CD8-positive, alpha-beta memory T cell (primary cell): Measurements from ENCODE around the gene ZFP91. TPM values are rescaled to one million over a fixed set of nuclear protein-coding genes. Genes with fewer than 3 reads are reported as not detected.
A peak's percentile ranks its signal among the peaks of the same experiment; 100 is the strongest.

Source experiments
- CTCF ChIA-PET: fragments of 350-600 bp; sonication (Branson Sonifier 250); formaldehyde crosslinking; loops from one replicate; lab custom pipeline; 2021; ENCODE audit warnings: antibody characterized with exemption; lab: Charles Lee
- POLR2A ChIA-PET: fragments of 350-600 bp; sonication (Branson Sonifier 250); formaldehyde crosslinking; loops from one replicate; lab custom pipeline; 2021; ENCODE audit warnings: antibody characterized with exemption; lab: Charles Lee
- DNase-seq, 5 donors: peaks; one replicate each; pipeline versions ENCODE4 v3.0.0 to v3.0.0-alpha.2; 2020 to 2022; ENCODE audit warnings: mixed read lengths in 1 of 5
- H3K27ac ChIP-seq: one replicate; pipeline ENCODE4 v1.7.0; 2013; ENCODE audit warnings: low read depth, mild to moderate bottlenecking, low read length, moderate library complexity
- H3K27me3 ChIP-seq: 2 replicates; pipeline ENCODE4 v1.7.0; 2013; ENCODE audit warnings: low read length, mild to moderate bottlenecking; ENCODE audit not compliant: insufficient read depth, poor library complexity, severe bottlenecking
- H3K36me3 ChIP-seq: 2 replicates; pipeline ENCODE4 v1.7.0; 2013; ENCODE audit warnings: mild to moderate bottlenecking, low read length, moderate library complexity; ENCODE audit not compliant: insufficient read depth
- H3K4me1 ChIP-seq: 2 replicates; pipeline ENCODE4 v1.7.0; 2013; ENCODE audit warnings: mild to moderate bottlenecking, low read length, moderate library complexity; ENCODE audit not compliant: insufficient read depth
- H3K4me3 ChIP-seq: 2 replicates; pipeline ENCODE4 v1.7.0; 2013; ENCODE audit warnings: mild to moderate bottlenecking, low read length
- H3K9me3 ChIP-seq: 2 replicates; pipeline ENCODE4 v1.7.0; 2013; ENCODE audit warnings: mild to moderate bottlenecking, low read length
- H3K27ac Mint-ChIP-seq, 8 donors: one replicate each; pipeline ENCODE4 v1.8.0; 2020 to 2021; ENCODE audit warnings: mixed read lengths in 8 of 8, mild to moderate bottlenecking in 6 of 8, inconsistent platforms in 3 of 8, moderate library complexity in 3 of 8
- H3K27me3 Mint-ChIP-seq, 2 donors: one replicate each; pipeline ENCODE4 v1.8.0; 2020 to 2021; ENCODE audit warnings: mixed read lengths in 2 of 2, mild to moderate bottlenecking in 1 of 2, moderate library complexity in 1 of 2
- H3K36me3 Mint-ChIP-seq, 3 donors: one replicate each; pipeline ENCODE4 v1.8.0; 2020 to 2021; ENCODE audit warnings: mixed read lengths in 3 of 3, inconsistent platforms in 1 of 3, mild to moderate bottlenecking in 1 of 3
- H3K4me1 Mint-ChIP-seq, 3 donors: one replicate each; pipeline ENCODE4 v1.8.0; 2020 to 2021; ENCODE audit warnings: mixed read lengths in 3 of 3, inconsistent platforms in 1 of 3, mild to moderate bottlenecking in 1 of 3
- H3K4me3 Mint-ChIP-seq, 7 donors: one replicate each; pipeline ENCODE4 v1.8.0; 2020 to 2021; ENCODE audit warnings: mixed read lengths in 7 of 7, mild to moderate bottlenecking in 6 of 7, moderate library complexity in 4 of 7, inconsistent platforms in 2 of 7
- H3K9me3 Mint-ChIP-seq, 5 donors: one replicate each; pipeline ENCODE4 v1.8.0; 2020 to 2022; ENCODE audit warnings: mixed read lengths in 5 of 5, mild to moderate bottlenecking in 3 of 5, moderate library complexity in 2 of 5, inconsistent platforms in 1 of 5
- polyA plus RNA-seq: library from polyadenylated mRNA; unstranded; fragments of 300-500 nt; fragmentation: Illumina TruSeq; gene quantifications from one replicate; pipeline ENCODE4 v1.2.3, GENCODE V29; 2021
- total RNA-seq, 2 experiments: library from RNA; stranded (reverse); gene quantifications; one replicate each; pipeline ENCODE4 v1.2.3, GENCODE V29; 2021

ZFP91 gene
- total and polyA plus RNA-seq, 3 experiments from 2014 or later, result 6.9 to 61.7 (median 61.0) TPM

DNA sequence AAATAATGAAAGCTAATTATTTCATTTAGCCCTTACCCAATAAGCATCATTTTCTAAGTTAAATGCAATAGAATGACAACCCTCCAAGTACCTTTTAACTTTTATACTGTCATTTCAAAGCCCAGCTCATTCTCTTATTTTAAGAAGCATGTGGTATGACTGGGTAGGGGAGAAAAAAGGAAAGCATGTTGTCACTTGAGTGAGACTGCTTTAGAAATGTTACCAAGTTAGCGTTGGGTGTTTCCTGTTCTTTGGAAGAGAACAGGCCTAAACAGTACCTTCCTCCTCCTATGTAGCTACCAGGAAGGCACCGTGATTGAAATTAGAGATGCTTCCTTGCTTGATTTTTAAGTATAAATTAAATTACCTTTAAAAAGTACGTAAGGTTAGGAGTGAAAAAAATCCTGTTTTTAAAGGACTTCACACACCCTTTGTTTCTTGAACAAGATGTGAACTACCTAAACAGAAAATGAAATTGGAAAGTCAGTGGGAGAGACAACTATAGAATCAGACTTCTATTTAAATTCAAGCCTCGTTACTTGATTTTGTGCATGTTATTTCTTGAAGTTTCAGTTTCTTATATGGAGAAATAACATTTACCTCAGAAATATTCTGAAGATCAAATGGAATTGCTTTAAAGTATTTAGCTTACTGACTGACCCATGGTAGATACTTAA lies 42.9 kb downstream of the ZFP91 start:
- H3K36me3 Mint-ChIP-seq, result peaks cover 4 to 83% (median 25%) of the 10 kb centered on the region in 3 donors
- H3K27ac ChIP-seq, result no peak overlapping the region

DNA sequence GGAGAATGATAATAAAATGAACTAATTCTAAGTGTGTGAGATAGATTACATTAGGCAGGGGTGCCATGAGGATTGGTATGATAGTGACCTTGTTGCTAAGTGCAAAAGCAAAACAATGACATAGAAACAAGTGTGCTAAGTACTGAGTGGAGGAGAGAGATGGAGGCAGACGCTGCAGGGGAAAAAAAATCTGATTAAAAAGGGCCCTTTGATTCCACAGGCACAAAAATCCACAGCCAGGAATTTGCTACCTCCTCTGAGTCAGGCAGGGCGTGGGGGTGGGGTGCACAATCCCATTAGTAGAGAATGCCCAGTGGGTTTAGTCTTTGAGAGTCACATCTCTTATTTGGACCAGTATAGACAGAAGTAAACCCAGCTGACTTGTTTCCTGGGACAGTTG lies 43.5 kb downstream of the ZFP91 start, which contains the start of gene CNTF:
TSS of gene CNTF (plus strand) at position 322 of the 400 bp plus-strand sequence. CDS start 88 bp downstream, outside the sequence.
- Histone ChIP-seq H3K4me1 (no peaks in the 10 kb centered on the region), H3K4me3 (no peak within 1 kb of the TSS), H3K36me3 (peaks cover 33% of the 10 kb centered on the region), H3K9me3 (no peaks in the 10 kb centered on the region), H3K27ac (no peak within 1 kb of the TSS), H3K27me3 (no peaks in the 10 kb centered on the region)
- Mint-ChIP-seq H3K4me1 (no peaks in the 10 kb centered on the region), H3K27ac (peak within 1 kb of the TSS in 6 of 8 donors; percentile 13 to 75 (median 47)), H3K36me3 (peaks cover 4 to 80% (median 21%) of the 10 kb centered on the region in 3 donors), H3K27me3 (no peaks in the 10 kb centered on the region), H3K4me3 (no peak within 1 kb of the TSS), H3K9me3 (no peaks in the 10 kb centered on the region)
- ChIA-PET CTCF (interaction anchor here (2.9 kb wide), 1 partner anchor 55 kb away, joined by 13 read pairs; no protein-coding TSS in a partner anchor), POLR2A (no interaction called here)
- DNase-seq, result no peak

More for the DNA sequence above, 42.9 kb downstream of the ZFP91 start:
- H3K36me3 ChIP-seq, result peaks cover 36% of the 10 kb centered on the region
- no peaks in the 10 kb centered on the region for H3K4me1 ChIP-seq
- H3K4me3 ChIP-seq, result no peak overlapping the region
- Mint-ChIP-seq H3K9me3 (no peaks in the 10 kb centered on the region), H3K4me1 (no peaks in the 10 kb centered on the region), H3K27me3 (no peaks in the 10 kb centered on the region), H3K4me3 (no peak overlapping the region), H3K27ac (peak overlapping the region in 3 of 8 donors; percentile 15 to 35 (median 21))
- no peaks in the 10 kb centered on the region for H3K27me3 ChIP-seq
- CTCF ChIA-PET, result interaction anchor here (2.9 kb wide), 1 partner anchor 54 kb away, joined by 13 read pairs; no protein-coding TSS in a partner anchor
- no peak for DNase-seq
- H3K9me3 ChIP-seq, result no peaks in the 10 kb centered on the region
- POLR2A ChIA-PET, result no interaction called here

DNA sequence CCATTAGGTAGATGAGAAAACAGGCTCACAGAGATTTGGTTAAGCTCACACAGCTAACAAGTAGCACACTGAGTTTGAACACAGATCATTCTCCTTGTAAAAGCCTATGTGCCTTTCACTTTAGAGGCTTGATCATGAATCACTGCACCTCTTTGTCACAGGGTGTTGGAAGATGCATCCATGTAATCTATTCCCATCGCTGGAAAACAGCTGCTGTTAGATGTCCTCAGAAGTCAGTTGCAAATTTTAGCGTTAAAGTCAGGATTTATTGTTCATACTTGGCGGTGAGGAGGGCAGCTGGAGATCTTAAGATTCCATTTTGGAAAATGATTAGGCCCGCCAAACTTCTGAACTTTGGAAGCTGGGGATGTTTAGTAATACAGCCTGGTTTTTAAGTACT lies 46.2 kb downstream of the ZFP91 start:
- Mint-ChIP-seq H3K9me3 (no peaks in the 10 kb centered on the region), H3K27me3 (no peaks in the 10 kb centered on the region), H3K27ac (no peak overlapping the region), H3K36me3 (peaks cover 4 to 53% (median 10%) of the 10 kb centered on the region in 3 donors), H3K4me1 (no peaks in the 10 kb centered on the region), H3K4me3 (no peak overlapping the region)
- no peak overlapping the region for H3K27ac ChIP-seq
- ChIA-PET POLR2A (no interaction called here), CTCF (interaction anchor here (1.2 kb wide), 1 partner anchor 12 kb away, joined by 3 read pairs; no protein-coding TSS in a partner anchor)
- no peaks in the 10 kb centered on the region for H3K9me3 ChIP-seq
- no peaks in the 10 kb centered on the region for H3K4me1 ChIP-seq
- H3K4me3 ChIP-seq, result no peak overlapping the region
- no peak for DNase-seq
- peaks cover 14% of the 10 kb centered on the region for H3K36me3 ChIP-seq
- no peaks in the 10 kb centered on the region for H3K27me3 ChIP-seq

- CTCF ChIA-PET, result interaction anchor here (1.2 kb wide), 3 partner anchors 11 to 30 kb away, joined by 3 read pairs; no protein-coding TSS in a partner anchor
- H3K4me3 ChIP-seq, result no peak overlapping the region
- H3K9me3 Mint-ChIP-seq, result no peaks in the 10 kb centered on the region
These were observed 47.1 kb downstream of the ZFP91 start for GRCh38 chr11:58625826-58626460.

DNA sequence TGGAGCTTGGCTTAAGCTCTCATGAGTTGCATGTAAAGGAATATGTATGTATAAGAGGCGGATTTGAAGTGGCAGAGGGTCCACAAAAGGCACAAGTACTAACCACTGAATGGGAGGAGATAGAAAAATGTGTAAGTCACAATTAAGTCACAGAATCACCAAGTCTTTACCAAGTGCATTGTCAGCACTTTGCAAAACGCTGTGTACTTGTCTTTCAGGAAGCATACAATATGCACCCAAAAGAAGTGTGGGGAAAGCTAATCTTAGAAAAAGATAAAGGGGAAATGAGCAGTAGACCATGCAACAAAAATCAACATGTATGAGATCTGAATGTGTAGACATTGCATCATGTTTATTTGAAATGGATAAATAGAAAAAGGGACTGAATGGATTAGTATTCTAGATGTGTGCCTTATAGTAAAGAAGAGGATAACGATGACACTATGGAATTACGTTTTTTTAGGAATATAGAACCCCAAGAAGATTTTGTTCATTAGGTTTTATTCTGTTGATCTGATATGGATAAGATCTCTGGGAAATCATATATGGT lies 48.1 kb downstream of the ZFP91 start:
- Mint-ChIP-seq H3K9me3 (no peaks in the 10 kb centered on the region), H3K27me3 (peaks cover 0 to 1% of the 10 kb centered on the region in 2 donors), H3K4me1 (no peaks in the 10 kb centered on the region), H3K4me3 (no peak overlapping the region), H3K27ac (peak overlapping the region in 5 of 8 donors; percentile 3 to 49 (median 39)), H3K36me3 (peaks cover 4 to 42% (median 9%) of the 10 kb centered on the region in 3 donors)
- ChIA-PET POLR2A (no interaction called here), CTCF (interaction anchor here (1.2 kb wide), 3 partner anchors 22 to 29 kb away, joined by 3 read pairs; no protein-coding TSS in a partner anchor)
- Histone ChIP-seq H3K4me3 (no peak overlapping the region), H3K9me3 (no peaks in the 10 kb centered on the region), H3K27ac (no peak overlapping the region), H3K36me3 (peaks cover 14% of the 10 kb centered on the region), H3K27me3 (no peaks in the 10 kb centered on the region), H3K4me1 (no peaks in the 10 kb centered on the region)
- no peak for DNase-seq

More at GRCh38 chr11:58625826-58626460, 47.1 kb downstream of the ZFP91 start:
- Mint-ChIP-seq H3K27ac (peak overlapping the region in 3 of 8 donors; percentile 2 to 77 (median 18)), H3K4me1 (no peaks in the 10 kb centered on the region), H3K4me3 (no peak overlapping the region), H3K27me3 (no peaks in the 10 kb centered on the region), H3K36me3 (peaks cover 4 to 48% (median 8%) of the 10 kb centered on the region in 3 donors)
- POLR2A ChIA-PET, result interaction anchor here (0.5 kb wide), 1 partner anchor 300 kb away, joined by 4 read pairs; no protein-coding TSS in a partner anchor
- no peaks in the 10 kb centered on the region for H3K27me3 ChIP-seq
- no peak for DNase-seq
- H3K36me3 ChIP-seq, result peaks cover 14% of the 10 kb centered on the region
- H3K9me3 ChIP-seq, result no peaks in the 10 kb centered on the region
- H3K27ac ChIP-seq, result no peak overlapping the region
- no peaks in the 10 kb centered on the region for H3K4me1 ChIP-seq

- POLR2A ChIA-PET, result no interaction called here
- Histone ChIP-seq H3K27me3 (no peaks in the 10 kb centered on the region), H3K36me3 (peaks cover 7% of the 10 kb centered on the region), H3K9me3 (no peaks in the 10 kb centered on the region), H3K27ac (no peak overlapping the region), H3K4me1 (no peaks in the 10 kb centered on the region), H3K4me3 (no peak overlapping the region)
- no peaks in the 10 kb centered on the region for H3K4me1 Mint-ChIP-seq
- H3K36me3 Mint-ChIP-seq, result peaks cover 4 to 27% (median 9%) of the 10 kb centered on the region in 3 donors
- H3K9me3 Mint-ChIP-seq, result no peaks in the 10 kb centered on the region
- CTCF ChIA-PET, result interaction anchor here (0.9 to 5.7 kb wide), 6 partner anchors 9 to 99 kb away, joined by 3 to 27 read pairs (median 4); no protein-coding TSS in a partner anchor
- H3K27ac Mint-ChIP-seq, result peak overlapping the region in 2 of 8 donors; percentile 56 to 83
- no peak for DNase-seq
- H3K4me3 Mint-ChIP-seq, result no peak overlapping the region
- peaks cover 0 to 1% of the 10 kb centered on the region in 2 donors for H3K27me3 Mint-ChIP-seq
These were observed 49.6 kb downstream of the ZFP91 start for GRCh38 chr11:58628446-58628845.

- Histone ChIP-seq H3K27ac (no peak overlapping the region), H3K9me3 (no peaks in the 10 kb centered on the region), H3K36me3 (no peaks in the 10 kb centered on the region), H3K4me3 (no peak overlapping the region), H3K27me3 (no peaks in the 10 kb centered on the region), H3K4me1 (no peaks in the 10 kb centered on the region)
- H3K27me3 Mint-ChIP-seq, result peaks cover 0 to 1% of the 10 kb centered on the region in 2 donors
- POLR2A ChIA-PET, result no interaction called here
- peak overlapping the region in 4 of 8 donors; percentile 8 to 42 (median 25) for H3K27ac Mint-ChIP-seq
- DNase-seq, result peak in 1 of 5 donors; percentile 16
- no peak overlapping the region for H3K4me3 Mint-ChIP-seq
- peaks cover 0 to 14% (median 4%) of the 10 kb centered on the region in 3 donors for H3K36me3 Mint-ChIP-seq
- no peaks in the 10 kb centered on the region for H3K4me1 Mint-ChIP-seq
- CTCF ChIA-PET, result interaction anchor here (0.8 to 5.7 kb wide), 11 partner anchors 9 to 528 kb away, joined by 3 to 27 read pairs (median 4); no protein-coding TSS in a partner anchor
- no peaks in the 10 kb centered on the region for H3K9me3 Mint-ChIP-seq
These were observed 51.0 kb downstream of the ZFP91 start for GRCh38 chr11:58629857-58630256.
